Upper lobe of left lung (tissue), 6 donors: ENCODE results near the gene SELENOT. TPM values are rescaled to one million over a fixed set of nuclear protein-coding genes. Genes with fewer than 3 reads are reported as not detected.
"Not testable (repeated sequence)": the region's sequence is repeated elsewhere in the genome, so short reads cannot be mapped to it uniquely, and the experiment has no call there.

Experiments used
- ATAC-seq, 2 donors: fragments of 200-7000 bp; cut with Tn5 transposase; one replicate each; pipeline ENCODE4 v1.9.1; 2022; ENCODE audit warnings: mild to moderate bottlenecking in 2 of 2, moderate library complexity in 2 of 2; ENCODE audit not compliant: low FRiP score in 2 of 2
- DNase-seq, 2 donors: peaks; one replicate each; pipeline ENCODE4 v3.0.0-alpha.2; 2019 to 2020
- H3K27ac ChIP-seq, 4 donors: fragments of 200-600 bp; sonication (generic); one replicate each; pipeline ENCODE4 v1.5.1; 2016 to 2019
- H3K27me3 ChIP-seq, 4 donors: fragments of 200-600 bp; sonication (generic); one replicate each; pipeline ENCODE4 v1.5.1; 2017 to 2019
- H3K36me3 ChIP-seq, 4 donors: fragments of 200-600 bp; sonication (generic); one replicate each; pipeline ENCODE4 v1.5.1; 2016 to 2019
- H3K4me1 ChIP-seq, 4 donors: fragments of 200-600 bp; sonication (generic); one replicate each; pipeline ENCODE4 v1.5.1; 2018 to 2019
- H3K4me3 ChIP-seq, 4 donors: fragments of 200-600 bp; sonication (generic); one replicate each; pipeline ENCODE4 v1.5.1; 2017 to 2019; ENCODE audit warnings: mild to moderate bottlenecking in 2 of 4, moderate library complexity in 1 of 4
- H3K9me3 ChIP-seq, 4 donors: fragments of 200-600 bp; sonication (generic); one replicate each; pipeline ENCODE4 v1.5.1; 2018 to 2019
- EP300 ChIP-seq, 4 donors: sonication (generic); formaldehyde crosslinking; IDR thresholded peaks; one replicate each; pipeline ENCODE4 v1.5.1; 2017; ENCODE audit warnings: antibody characterized with exemption in 4 of 4, control low read depth in 2 of 4
- POLR2A ChIP-seq, 4 donors: fragments of 450-650 bp; IDR thresholded peaks; one replicate each; pipeline ENCODE4 v1.5.1; 2016 to 2017; ENCODE audit warnings: antibody characterized with exemption in 4 of 4, mild to moderate bottlenecking in 2 of 4
- POLR2AphosphoS5 ChIP-seq, 2 donors: sonication (generic); formaldehyde crosslinking; IDR thresholded peaks; one replicate each; pipeline ENCODE4 v1.5.1; 2017; ENCODE audit warnings: antibody characterized with exemption in 2 of 2
- WGBS, 2 donors: methylation state at CpG; one replicate each; pipeline ENCODE4 v1.1.5; 2017 to 2018; 5-methylcytosine and 5-hydroxymethylcytosine counted together
- total RNA-seq, 6 donors: library from RNA; depleted of rRNA in 4 of 6; stranded (reverse); fragments of >200 nt in 4 of 6; gene quantifications; one replicate each; pipeline versions ENCODE4 v1.1.0 to v1.2.1, GENCODE V29; 2016 to 2021
- TF ChIP-seq, protein P1 (sequence below), 6 experiments: fragments of 450-650 bp in 4 of 6; fragments of 200-600 bp in 2 of 6; sonication (generic) in 2 of 6; IDR thresholded peaks; one replicate each; pipeline ENCODE4 v1.5.1; 2016 to 2019; ENCODE audit warnings: antibody characterized with exemption in 6 of 6
- donor health status: DM: no; HTN: no; CAD: no; lungs with moderate emphysema.
- donor health status: DM: no; HTN: yes; CAD: no; lungs with severe emphysema.

SELENOT gene
- total RNA-seq, 6 donors from 2014 or later = 9.4 to 120 (median 90.2) TPM

DNA sequence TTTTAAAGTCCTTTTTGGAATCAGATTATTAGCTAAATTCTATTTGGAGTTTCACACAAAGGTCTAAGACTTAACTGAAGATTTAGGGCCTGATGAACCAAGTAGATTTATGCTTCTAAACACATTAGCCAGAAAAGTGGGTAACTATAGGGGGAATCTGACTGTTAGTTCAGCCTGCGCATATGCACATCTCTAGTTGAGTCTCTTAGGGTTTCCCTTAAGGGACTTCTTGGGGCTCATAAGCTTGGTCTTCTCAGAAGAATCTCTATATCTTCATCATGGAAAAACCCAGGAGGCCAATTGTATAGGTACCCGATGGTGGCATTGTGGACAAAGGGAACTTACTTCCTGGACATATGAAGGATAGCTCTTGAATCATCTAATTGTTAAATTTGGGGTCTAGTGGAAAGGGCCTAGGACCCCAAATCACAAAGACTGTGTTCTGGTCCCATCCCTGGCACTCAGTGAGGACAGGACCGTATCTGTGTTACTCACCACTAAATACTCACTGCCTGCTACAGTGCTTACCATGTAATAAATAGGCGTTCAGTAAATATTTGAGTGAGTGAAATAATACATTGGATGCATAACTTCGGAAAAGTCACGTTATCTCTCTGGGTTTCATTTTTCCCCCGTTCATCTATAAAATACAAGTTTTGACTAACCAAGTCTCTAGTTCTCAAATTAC is 17.0 kb downstream of the SELENOT start:
- H3K27me3 ChIP-seq = no peaks in the 10 kb centered on the region
- ATAC-seq = no peak
- H3K4me1 ChIP-seq = peaks cover 0 to 7% (median 5%) of the 10 kb centered on the region in 4 donors
- no peaks in the 10 kb centered on the region for H3K9me3 ChIP-seq
- no peak for DNase-seq
- 89 to 92% methylated on average over 7 of the region's 7 CpGs for WGBS, 2 donors
- H3K4me3 ChIP-seq = no peak overlapping the region
- H3K36me3 ChIP-seq = peaks cover 0 to 5% (median 4%) of the 10 kb centered on the region in 4 donors
- TF ChIP-seq, protein P1, sequence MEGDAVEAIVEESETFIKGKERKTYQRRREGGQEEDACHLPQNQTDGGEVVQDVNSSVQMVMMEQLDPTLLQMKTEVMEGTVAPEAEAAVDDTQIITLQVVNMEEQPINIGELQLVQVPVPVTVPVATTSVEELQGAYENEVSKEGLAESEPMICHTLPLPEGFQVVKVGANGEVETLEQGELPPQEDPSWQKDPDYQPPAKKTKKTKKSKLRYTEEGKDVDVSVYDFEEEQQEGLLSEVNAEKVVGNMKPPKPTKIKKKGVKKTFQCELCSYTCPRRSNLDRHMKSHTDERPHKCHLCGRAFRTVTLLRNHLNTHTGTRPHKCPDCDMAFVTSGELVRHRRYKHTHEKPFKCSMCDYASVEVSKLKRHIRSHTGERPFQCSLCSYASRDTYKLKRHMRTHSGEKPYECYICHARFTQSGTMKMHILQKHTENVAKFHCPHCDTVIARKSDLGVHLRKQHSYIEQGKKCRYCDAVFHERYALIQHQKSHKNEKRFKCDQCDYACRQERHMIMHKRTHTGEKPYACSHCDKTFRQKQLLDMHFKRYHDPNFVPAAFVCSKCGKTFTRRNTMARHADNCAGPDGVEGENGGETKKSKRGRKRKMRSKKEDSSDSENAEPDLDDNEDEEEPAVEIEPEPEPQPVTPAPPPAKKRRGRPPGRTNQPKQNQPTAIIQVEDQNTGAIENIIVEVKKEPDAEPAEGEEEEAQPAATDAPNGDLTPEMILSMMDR (IDR thresholded peaks at IDR 0.05) = no peak
- TF ChIP-seq POLR2A (IDR thresholded peaks at IDR 0.05) (no peak), POLR2AphosphoS5 (IDR thresholded peaks at IDR 0.05) (no peak), EP300 (IDR thresholded peaks at IDR 0.05) (no peak)
- H3K27ac ChIP-seq = no peak overlapping the region

DNA sequence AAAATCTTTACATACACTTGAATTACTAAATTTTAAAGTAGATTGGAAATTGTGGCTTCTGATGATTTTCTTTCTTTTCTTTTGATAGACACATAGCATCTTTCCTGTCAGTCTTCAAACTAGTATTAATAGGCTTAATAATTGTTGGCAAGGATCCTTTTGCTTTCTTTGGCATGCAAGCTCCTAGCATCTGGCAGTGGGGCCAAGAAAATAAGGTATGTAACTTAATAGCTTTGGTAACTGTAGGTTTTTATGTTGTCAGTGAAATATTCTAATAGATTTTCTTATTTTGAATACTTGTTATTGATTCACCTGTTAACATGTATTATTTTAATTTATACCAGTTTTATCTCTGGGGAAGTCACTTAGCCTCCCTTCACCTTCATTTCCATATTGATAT is 19.8 kb downstream of the SELENOT start:
- not testable (repeated sequence) for H3K4me3 ChIP-seq, H3K27me3 ChIP-seq, H3K9me3 ChIP-seq, DNase-seq, ATAC-seq, H3K4me1 ChIP-seq, H3K27ac ChIP-seq
- peaks cover 26 to 33% (median 26%) of the 10 kb centered on the region in 4 donors for H3K36me3 ChIP-seq

DNA sequence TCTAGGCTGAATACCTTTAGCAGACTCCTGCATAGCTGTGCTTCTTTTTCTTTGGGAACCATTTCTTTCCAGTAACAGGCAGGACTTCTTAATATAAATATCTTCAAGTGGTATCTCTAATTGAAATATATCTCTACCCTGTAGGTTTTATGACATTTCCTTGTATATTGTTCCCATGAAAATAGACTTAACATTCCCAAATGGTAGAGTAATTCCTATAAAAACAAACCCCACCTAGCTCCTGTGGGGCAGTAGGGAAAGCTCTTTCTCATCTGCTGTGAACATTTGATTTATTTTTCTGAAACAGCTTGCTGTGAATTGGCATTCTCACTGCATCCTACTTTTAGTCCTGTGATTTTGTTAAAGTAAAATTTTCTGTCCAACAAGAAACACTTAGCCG is 20.8 kb downstream of the SELENOT start:
- Histone ChIP-seq H3K36me3 (peaks cover 26 to 43% (median 29%) of the 10 kb centered on the region in 4 donors), H3K27ac (no peak overlapping the region), H3K4me1 (peaks cover 0 to 7% (median 5%) of the 10 kb centered on the region in 4 donors), H3K9me3 (no peaks in the 10 kb centered on the region), H3K27me3 (no peaks in the 10 kb centered on the region), H3K4me3 (no peak overlapping the region)
- ATAC-seq (no peak), DNase-seq (no peak)
- TF ChIP-seq EP300 (IDR thresholded peaks at IDR 0.05) (no peak), POLR2A (IDR thresholded peaks at IDR 0.05) (no peak), POLR2AphosphoS5 (IDR thresholded peaks at IDR 0.05) (no peak)
- TF ChIP-seq, protein P1 (IDR thresholded peaks at IDR 0.05) = no peak
- 97 to 100% methylated on average over 1 of the region's 1 CpG for WGBS, 2 donors

DNA sequence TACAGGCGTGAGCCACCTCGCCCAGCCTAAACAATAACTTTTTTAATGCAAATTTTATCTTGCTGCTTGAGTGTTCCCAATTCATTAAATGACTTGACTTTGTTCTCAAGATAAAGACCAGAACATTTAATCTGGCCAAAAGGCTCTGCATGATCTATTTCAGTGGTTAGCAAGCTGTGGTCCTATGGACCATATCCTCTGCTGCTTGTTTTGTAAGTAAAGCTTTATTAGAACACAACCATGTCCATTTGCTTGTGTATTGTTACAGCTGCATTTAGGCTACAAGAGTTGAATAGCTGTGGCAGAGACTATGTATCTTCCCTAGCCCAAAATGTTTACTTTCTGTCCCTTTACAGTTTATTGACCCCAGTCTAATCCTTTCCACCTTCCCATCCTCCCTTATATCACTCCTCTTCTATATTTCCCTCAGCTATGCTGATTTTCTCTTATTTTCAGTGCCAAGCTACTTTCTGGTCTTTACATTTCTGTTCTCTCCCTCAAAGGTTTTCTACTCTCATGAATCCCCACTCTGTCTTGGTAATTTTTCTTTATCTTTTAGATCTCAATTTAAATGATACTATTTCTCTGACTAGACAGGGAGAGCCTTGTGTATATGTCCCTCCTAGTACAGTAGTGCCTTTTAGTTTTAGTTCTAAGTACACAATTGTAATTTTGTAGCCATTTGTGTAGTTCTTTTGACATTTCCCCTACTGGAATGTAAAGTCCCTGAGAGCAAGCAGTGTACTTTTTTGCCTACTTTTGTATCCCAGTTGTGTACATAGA is 23.2 kb downstream of the SELENOT start:
- ATAC-seq (no peak), DNase-seq (no peak)
- Histone ChIP-seq H3K27me3 (no peaks in the 10 kb centered on the region), H3K4me3 (no peak overlapping the region), H3K36me3 (peaks cover 24 to 62% (median 28%) of the 10 kb centered on the region in 4 donors), H3K27ac (no peak overlapping the region), H3K9me3 (no peaks in the 10 kb centered on the region), H3K4me1 (peaks cover 0 to 7% (median 5%) of the 10 kb centered on the region in 4 donors)
- TF ChIP-seq EP300 (IDR thresholded peaks at IDR 0.05) = no peak
- no peak for TF ChIP-seq POLR2A (IDR thresholded peaks at IDR 0.05)
- TF ChIP-seq POLR2AphosphoS5 (IDR thresholded peaks at IDR 0.05) = no peak
- TF ChIP-seq, protein P1 (IDR thresholded peaks at IDR 0.05) = no peak
- WGBS, 2 donors = 100% methylated on average over 2 of the region's 2 CpGs

DNA sequence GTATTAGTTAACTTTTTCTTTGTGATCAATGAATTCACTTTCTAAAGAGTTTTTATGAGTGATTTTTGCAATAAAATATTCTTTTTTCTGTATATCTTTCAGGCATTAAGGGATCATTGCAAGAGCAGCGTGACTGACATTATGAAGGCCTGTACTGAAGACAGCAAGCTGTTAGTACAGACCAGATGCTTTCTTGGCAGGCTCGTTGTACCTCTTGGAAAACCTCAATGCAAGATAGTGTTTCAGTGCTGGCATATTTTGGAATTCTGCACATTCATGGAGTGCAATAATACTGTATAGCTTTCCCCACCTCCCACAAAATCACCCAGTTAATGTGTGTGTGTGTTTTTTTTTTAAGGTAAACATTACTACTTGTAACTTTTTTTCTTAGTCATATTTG is 24.4 kb downstream of the SELENOT start:
- Histone ChIP-seq H3K4me1 (peaks cover 0 to 2% (median 0%) of the 10 kb centered on the region in 4 donors), H3K27me3 (no peaks in the 10 kb centered on the region), H3K4me3 (no peak overlapping the region), H3K9me3 (no peaks in the 10 kb centered on the region), H3K27ac (no peak overlapping the region), H3K36me3 (peaks cover 24 to 67% (median 28%) of the 10 kb centered on the region in 4 donors)
- WGBS, 2 donors = 79 to 84% methylated on average over 2 of the region's 2 CpGs
- no peak for ATAC-seq
- no peak for DNase-seq
- TF ChIP-seq, protein P1 (IDR thresholded peaks at IDR 0.05) = no peak
- TF ChIP-seq EP300 (IDR thresholded peaks at IDR 0.05) (no peak), POLR2A (IDR thresholded peaks at IDR 0.05) (no peak), POLR2AphosphoS5 (IDR thresholded peaks at IDR 0.05) (no peak)
